ENCODE measurements around the gene RFTN1.

Gene RFTN1

DNA sequence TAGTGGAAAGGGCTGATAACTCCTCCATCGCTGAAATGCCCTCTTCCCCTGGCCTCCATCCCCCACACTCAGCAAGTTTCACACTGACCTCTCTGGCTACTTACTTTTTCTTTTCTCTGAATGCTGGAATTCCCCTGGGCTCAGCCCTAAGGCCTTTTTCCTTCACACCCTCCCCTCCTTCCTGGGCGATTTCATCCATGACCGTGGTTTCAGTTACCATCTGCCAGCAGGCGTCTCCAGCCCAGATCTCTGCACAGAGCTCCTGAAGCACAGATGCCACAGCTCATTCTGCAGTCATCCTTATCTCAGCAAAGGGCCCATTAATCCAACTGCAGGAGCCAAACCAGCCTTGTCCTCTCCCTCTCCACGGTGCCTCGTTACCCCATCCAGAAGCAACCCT lies 114.0 kb downstream of the RFTN1 start:
- no peak for DNase-seq

- DNase-seq, result no peak
Observed at GRCh38 chr3:16398648-16399047, 114.9 kb downstream of the RFTN1 start.

DNA sequence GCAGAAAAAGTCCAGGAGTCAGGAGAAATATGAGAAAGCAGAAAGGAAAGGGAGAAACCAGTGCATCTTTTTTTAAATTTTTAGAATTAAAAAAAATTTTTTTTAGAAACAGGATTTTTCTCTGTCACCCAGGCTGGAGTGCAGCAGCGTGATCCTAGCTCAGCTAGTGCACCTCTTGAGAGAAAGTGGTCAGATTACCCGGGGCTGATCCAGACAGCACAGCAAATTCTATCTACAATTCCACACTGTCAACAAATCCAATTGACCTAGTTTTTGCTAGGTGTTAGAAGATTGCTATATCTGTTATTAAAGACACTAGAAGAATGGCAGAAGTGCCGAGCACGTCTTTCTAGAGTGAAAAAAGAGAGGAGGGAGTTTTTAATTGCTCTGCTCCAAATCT lies 117.3 kb downstream of the RFTN1 start:
- DNase-seq, result no peak

GRCh38 chr3:16395212-16395611 lies 118.3 kb downstream of the RFTN1 start:
- no peak for DNase-seq

GRCh38 chr3:16394639-16395038 lies 118.9 kb downstream of the RFTN1 start:
- no peak for DNase-seq

DNA sequence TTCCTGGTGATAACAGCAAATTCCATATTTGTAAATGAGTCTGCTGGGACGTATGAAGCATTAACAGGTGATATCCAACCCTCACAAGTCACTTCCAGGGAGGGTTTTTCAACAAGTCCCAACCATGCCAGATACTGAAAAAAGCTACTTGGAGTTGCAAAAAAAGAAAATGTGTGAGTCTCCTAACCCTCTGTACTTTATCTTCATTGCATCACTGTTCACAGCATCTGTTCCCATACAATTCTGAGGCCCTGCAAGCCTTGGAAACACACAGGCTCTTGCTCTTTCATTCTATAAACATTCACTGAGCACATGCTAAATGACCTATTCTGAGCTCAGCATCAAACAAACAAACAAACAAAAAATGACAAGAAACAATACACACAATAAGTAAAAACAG lies 120.8 kb downstream of the RFTN1 start:
- no peak for DNase-seq

DNA sequence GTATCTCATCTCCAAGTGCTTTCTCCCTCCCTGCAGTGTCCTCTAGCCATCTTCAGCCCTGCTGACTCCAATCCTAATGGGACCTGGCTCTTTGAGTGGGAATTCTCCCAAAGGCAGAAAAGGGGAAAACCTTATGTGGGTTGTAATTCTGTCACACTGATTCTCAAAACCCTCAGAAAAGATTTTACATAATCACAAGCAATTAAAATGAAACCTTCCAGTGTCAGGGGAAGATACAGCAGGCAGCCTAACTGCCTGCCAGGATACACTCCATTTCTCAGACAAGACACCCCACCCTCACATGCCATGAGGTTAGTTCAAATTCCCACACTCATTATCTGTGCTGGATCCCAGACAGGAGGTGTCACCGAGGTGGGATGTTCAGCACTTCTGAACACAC lies 121.4 kb downstream of the RFTN1 start:
- DNase-seq, result no peak

DNA sequence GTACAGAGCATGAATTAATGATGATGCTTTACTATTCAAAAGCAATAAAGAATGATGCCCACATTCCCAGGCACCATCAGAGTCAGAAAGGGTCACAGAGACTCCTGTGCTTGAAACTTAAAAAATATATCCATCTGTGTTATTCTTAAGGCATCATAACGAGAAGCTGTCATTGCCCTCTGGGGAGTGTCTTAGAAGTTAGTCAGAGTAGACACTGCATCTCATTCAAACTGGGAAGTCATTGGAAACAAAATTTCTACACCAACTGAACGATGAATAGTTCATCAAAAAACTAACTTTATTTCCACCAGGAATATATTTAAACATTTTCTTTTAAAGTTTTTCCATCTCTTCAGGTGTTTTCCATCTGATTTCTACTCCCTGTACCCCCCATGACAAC lies 122.9 kb downstream of the RFTN1 start:
- DNase-seq, result no peak

DNA sequence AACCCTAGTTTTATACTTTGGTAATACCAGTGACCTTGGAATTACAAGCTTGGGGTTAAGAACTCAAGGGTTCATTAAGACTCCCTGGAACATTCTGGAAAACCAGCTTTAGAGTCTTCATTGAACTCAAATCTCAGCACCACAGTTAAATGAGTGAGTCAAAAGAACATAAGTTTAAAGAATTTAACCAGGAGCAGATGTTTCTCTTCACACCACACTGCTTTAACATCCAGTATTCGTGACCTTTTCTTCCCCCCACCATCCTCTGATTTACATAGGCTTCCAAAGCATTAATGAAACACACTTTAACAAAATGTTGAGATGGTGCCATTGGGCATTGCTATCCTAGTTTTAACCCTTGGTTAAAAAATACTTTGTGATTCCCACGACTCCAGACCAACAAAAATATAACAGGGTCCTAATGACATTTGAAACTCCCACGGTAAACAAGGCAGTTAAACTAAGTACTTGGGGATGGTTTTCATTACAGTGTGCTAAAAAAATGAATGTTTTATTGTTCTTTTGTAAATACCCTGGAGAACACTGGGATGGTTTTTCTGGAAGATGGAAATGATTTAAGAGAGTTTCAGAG lies 124.6 kb downstream of the RFTN1 start:
- DNase-seq, result no peak

GRCh38 chr3:16386561-16386960 lies 126.9 kb downstream of the RFTN1 start:
- no peak for DNase-seq

DNA sequence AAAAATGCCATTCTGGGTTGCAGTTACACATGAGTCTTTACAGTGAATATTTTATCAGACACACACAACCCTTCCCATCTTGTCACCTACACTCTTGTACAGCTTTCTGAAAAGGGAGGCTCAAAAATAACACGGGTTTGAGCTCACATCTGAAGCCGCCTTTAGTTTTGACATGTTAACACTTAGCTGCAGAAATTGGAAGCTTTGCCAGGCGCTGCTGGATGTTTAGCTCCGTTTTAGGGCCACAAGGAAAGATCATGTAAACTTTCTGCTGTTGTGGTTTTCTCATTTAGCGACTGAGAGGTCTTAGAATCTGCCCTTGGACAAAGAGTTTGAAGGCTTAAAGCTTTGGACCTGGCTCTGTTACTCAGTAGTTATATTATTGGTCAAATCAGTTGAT lies 128.3 kb downstream of the RFTN1 start:
- no peak for DNase-seq

GRCh38 chr3:16383864-16384263 lies 129.6 kb downstream of the RFTN1 start:
- DNase-seq, result no peak

DNA sequence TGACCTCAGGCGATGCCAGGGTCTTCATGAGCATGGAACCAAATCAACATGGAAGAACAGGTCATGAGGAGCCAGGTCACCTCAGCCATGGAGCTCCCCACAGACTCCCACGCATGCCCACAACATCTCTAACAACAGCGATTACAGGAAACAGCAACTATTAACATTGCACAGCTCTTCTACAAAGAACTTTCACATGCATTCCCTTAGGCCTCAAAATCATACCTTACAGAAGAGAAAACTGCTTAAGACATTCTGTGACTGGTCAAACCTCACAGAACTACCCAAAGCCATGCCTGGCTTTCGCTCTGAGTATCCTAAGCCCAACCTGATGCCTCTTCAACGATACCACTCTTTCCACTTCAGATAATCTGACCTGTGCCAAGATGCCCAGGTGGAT lies 130.7 kb downstream of the RFTN1 start:
- DNase-seq, result no peak

DNA sequence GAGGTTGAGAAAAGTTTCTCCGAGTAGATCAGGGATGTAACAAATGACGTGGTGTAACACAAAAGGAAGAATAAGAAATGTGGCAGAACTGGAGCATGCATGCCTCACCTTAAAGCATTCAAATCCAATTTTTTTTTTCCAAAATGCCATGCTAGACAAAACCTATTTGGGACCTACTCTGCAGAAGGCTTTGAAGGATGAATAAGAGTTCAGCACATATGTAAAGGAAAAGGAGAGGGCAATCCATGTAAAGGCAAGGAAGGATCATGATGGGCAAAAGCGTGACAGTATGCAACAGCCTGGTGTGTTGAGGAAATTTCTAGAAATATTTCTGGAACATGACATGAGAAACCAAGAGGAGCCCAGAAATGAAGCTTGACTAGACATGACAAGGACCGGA lies 132.1 kb downstream of the RFTN1 start:
- DNase-seq, result no peak

DNA sequence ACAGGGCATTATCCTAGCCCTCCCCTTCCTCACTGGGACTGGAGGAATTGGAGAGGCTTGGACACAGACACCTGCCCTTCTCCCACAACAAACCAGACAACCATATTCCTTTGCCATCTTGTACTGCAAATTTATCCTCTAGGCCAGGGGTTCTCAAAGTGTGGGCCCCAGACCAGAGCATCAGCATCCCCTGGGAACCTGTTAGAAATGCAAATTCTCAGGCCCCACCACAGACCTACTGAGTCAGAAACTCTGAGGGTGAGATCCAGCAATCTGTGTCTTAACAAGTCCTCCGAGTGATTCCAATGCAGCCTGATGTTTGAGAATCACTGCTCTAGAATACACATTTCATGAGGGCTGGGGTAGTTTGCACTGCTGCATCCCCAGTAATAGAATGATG lies 133.1 kb downstream of the RFTN1 start:
- DNase-seq, result no peak

- no peak for DNase-seq
Observed at GRCh38 chr3:16379838-16380237, 133.7 kb downstream of the RFTN1 start.

DNA sequence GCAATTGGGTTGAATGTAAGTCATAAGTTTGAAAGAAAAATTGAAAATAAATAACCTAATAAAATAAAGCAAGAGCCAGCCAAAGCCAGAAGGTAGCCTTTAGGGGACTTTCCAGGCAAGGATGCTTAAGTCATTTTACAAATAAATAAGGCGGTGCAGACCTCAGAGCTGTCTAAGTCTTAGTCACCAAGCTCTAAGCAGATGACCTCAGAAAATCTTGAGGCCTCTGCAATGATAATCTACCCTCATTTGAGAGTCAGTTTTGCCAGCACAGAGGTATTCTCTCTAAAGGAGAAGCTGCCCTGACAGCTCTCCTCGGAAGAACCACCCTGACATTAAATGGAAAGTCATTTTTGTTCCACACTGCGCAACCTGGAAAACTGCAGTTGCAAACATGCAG lies 134.6 kb downstream of the RFTN1 start:
- DNase-seq, result no peak

- DNase-seq, result no peak
Observed at GRCh38 chr3:16378415-16378814, 135.1 kb downstream of the RFTN1 start.

- no peak for DNase-seq
Observed at GRCh38 chr3:16377847-16378302, 135.6 kb downstream of the RFTN1 start.

DNA sequence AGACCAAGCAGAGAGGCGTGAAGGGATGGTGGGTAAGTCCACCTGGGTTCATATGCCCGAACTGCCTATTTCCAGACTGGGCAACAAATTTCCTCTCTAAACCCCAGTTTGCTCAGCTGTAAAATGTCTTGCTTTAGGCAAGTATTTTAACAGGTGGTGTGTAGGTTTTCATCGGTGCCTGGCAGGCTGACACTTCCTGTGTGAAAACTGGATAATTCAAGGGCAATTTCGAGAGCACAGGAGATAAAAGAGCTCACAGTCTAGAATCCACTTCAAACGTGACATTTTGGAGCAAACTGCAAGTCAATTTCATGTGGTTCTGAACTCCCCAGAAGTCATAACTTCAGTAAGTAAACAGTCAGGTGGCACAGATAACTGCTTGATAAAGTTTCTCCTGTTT lies 136.3 kb downstream of the RFTN1 start:
- DNase-seq, result no peak

DNA sequence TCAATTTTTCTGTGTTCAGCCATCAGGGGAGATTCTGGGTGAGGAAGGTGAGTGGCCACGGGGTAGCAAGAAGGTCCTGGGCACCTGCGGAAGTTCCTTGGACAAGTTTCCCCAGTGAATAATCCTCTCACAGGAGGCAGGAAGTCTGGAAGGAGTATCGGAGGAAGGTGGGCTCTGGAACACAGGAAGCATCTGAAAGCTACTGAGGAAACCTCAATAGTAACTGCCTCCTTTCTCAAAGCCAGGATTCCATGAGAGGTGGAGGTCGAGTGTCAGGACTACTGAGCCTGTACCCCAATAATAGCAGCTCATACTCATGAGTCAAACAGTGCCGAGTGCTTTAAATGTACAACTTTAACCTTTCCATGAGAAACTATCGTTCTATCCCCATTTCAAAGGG lies 137.6 kb downstream of the RFTN1 start:
- DNase-seq, result no peak

- DNase-seq, result no peak
Observed at GRCh38 chr3:16374935-16375245, 138.6 kb downstream of the RFTN1 start.

GRCh38 chr3:16374047-16374934 lies 139.2 kb downstream of the RFTN1 start:
- DNase-seq, result no peak

- DNase-seq, result no peak
Observed at GRCh38 chr3:16373341-16373946, 140.1 kb downstream of the RFTN1 start.
